ENCODE results near the gene JAK3. TPM values are rescaled to one million over a fixed set of nuclear protein-coding genes. Genes with fewer than 3 reads are reported as not detected.

JAK3 gene
- total and polyA plus RNA-seq, 10 of the 15 experiments (the other 5 are each of a cell fraction or from before 2014, with no cell fraction given), result 7.8 to 67.9 (median 33.3) TPM

DNA sequence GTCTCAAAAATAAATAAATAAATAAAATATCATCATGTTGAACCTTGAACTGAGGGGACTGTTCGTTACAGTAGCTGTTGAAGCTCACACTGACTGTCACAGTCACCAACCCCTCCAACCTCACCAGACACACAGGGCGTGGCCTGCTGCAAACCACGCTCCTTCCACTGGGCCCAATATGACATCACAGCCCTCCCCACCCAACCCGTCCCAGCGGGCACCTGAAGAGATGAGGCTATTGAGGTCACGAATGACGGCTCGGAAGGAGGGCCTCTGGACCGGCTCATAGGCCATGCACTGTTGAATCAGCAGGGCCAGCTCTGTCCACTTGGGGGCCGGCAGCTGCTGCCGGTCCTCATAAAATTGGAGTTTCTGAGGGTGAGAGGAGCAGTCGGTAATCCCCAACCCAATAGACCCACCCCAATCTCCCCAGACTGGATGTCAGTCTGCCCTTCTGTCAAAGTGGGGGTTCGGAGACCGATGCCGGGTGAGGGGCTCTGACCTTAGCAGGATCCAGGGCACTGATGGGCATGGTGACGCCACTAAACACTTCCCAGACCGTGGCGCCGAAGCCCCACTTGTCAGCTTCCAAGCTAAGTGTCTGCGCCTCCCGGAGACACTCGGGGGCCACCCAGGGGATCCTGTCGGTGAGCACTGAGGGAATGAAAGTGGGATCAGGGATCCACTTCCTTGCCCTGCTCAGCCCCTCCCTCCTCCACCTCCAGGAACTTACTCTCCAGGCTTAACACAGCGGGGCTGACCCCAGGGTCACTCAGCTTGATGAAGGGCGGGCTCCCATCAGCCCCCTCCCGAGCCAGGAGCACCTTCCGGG lies 13.2 kb downstream of the JAK3 start:
- CTCF ChIA-PET, result no interaction called here
- Histone ChIP-seq H3K36me3 (ENCODE audit: control insufficient read depth in 2 of 2, insufficient read depth in 2 of 2, low read length in 1 of 2) (peaks cover 6 to 19% of the 10 kb centered on the region in 2 experiments), H3K27me3 (replicated peaks in 1 of 2; ENCODE audit: control insufficient read depth in 2 of 2, insufficient read depth in 2 of 2, low read length in 1 of 2) (no peaks in the 10 kb centered on the region), H3K4me2 (ENCODE audit: control insufficient read depth, insufficient read depth) (no peak overlapping the region), H4K20me1 (ENCODE audit: control insufficient read depth, insufficient read depth) (no peaks in the 10 kb centered on the region), H3K9ac (ENCODE audit: control insufficient read depth, insufficient read depth, low read length) (no peak overlapping the region), H3K4me1 (ENCODE audit: control insufficient read depth, insufficient read depth, low read length) (no peaks in the 10 kb centered on the region), H3K27ac (ENCODE audit: control insufficient read depth, insufficient read depth) (no peak overlapping the region), H3K9me3 (replicated peaks; ENCODE audit: control insufficient read depth, insufficient read depth, low read length) (no peaks in the 10 kb centered on the region; the same call in 2 of the 3 replicates), H2AFZ (ENCODE audit: control insufficient read depth, low read depth, low read length) (no peak overlapping the region), H3K79me2 (ENCODE audit: control insufficient read depth, insufficient read depth, low read length) (no peaks in the 10 kb centered on the region), H3K4me3 (no peak overlapping the region)
- SMC1A ChIA-PET (ENCODE audit: uncharacterized antibody, unreplicated experiment), result interaction anchor here (1.3 kb wide), 1 partner anchor 25 kb away, joined by 3 read pairs; the partner anchor contains the start of gene RPL18A
- DNase-seq (ENCODE audit: low read depth, low spot score) (no peak), FAIRE-seq (no peak), ATAC-seq (no peak)
- in situ Hi-C loops (cut with MboI), result no loop called here
- TF ChIP-seq KDM1A (IDR thresholded peaks at IDR 0.05; ENCODE audit: borderline replicate concordance), result no peak
- TF ChIP-seq TCF3 (IDR thresholded peaks at IDR 0.05; ENCODE audit: borderline replicate concordance, insufficient read depth, low read depth, low read length), result no peak
- TF ChIP-seq, protein P1, sequence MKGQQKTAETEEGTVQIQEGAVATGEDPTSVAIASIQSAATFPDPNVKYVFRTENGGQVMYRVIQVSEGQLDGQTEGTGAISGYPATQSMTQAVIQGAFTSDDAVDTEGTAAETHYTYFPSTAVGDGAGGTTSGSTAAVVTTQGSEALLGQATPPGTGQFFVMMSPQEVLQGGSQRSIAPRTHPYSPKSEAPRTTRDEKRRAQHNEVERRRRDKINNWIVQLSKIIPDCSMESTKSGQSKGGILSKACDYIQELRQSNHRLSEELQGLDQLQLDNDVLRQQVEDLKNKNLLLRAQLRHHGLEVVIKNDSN (IDR thresholded peaks at IDR 0.05; ENCODE audit: borderline replicate concordance, extremely low read length, insufficient read depth, low read depth, low read length), result no peak
- 94% methylated on average over 27 of the region's 27 CpGs for WGBS (ENCODE audit: insufficient coverage, insufficient replicate concordance, low lambda C conversion rate, missing lambda C conversion rate)
- POLR2A ChIA-PET, result interaction anchor here (0.5 to 0.6 kb wide), 2 partner anchors 29 to 753 kb away, joined by 3 read pairs; no protein-coding TSS in a partner anchor
- no TSS peak for BruUV-seq (replicated peaks)
- intact Hi-C loops (cut with micrococcal nuclease; ENCODE audit: unreplicated experiment), result no loop called here
- RAD21 ChIA-PET (ENCODE audit: unreplicated experiment), result no interaction called here

Measured in GM12878 (cell line).